K562 (cell line): ENCODE measurements around the gene DBET. TPM values are rescaled to one million over a fixed set of nuclear protein-coding genes. Genes with fewer than 3 reads are reported as not detected.
"Not testable (repeated sequence)": the region's sequence is repeated elsewhere in the genome, so short reads cannot be mapped to it uniquely, and the experiment has no call there.

ENCODE experiments used
- ATAC-seq: fragments of 200-7000 bp; cut with Tn5 transposase; 3 replicates; pipeline ENCODE4 v1.9.1; 2020; ENCODE audit warnings: moderate library complexity
- BruUV-seq: library from RNA; stranded (reverse); fragments of 400-500 nt; replicated peaks from 2 replicates; lab custom pipeline; 2021; lab: Mats Ljungman, UMichigan
- CTCF ChIA-PET: fragments of 300-600 bp; formaldehyde crosslinking; extraction: SDS; loops from one replicate; lab custom pipeline; 2021; ENCODE audit warnings: low intra/inter-chr PET ratio; lab: Yijun Ruan, JAX
- POLR2A ChIA-PET: fragments of 300-600, 350-650 bp; sonication (Branson Sonifier 250); formaldehyde crosslinking; extraction: SDS; loops from one replicate; lab custom pipeline; 2021; ENCODE audit warnings: antibody characterized with exemption, inconsistent platforms; lab: Yijun Ruan, JAX
- DNase-seq, 4 experiments: peaks; one replicate each; pipeline versions ENCODE4 v3.0.0 to v3.0.0-alpha.2; 2011 to 2018; ENCODE audit warnings: low spot score in 3 of 4, mixed read lengths in 3 of 4; ENCODE audit errors: extremely low read depth in 1 of 4
- FAIRE-seq: peaks from 2 replicates; lab custom pipeline; 2011; peaks lifted over from hg19 to GRCh38; lab: Jason Lieb, UNC
- H2AFZ ChIP-seq: 2 replicates; pipeline ENCODE4 v1.6.0; 2011; ENCODE audit warnings: low read depth, low read length, control low read depth, inconsistent platforms
- H3K27ac ChIP-seq: fragments of 200-600 bp; 3 replicates; pipeline ENCODE4 v1.8.0; 2011; ENCODE audit warnings: low read depth, mild to moderate bottlenecking, control low read depth, inconsistent platforms, low read length, moderate library complexity, mixed read lengths; ENCODE audit errors: extremely low read depth
- H3K27me3 ChIP-seq, 2 experiments: fragments of 300-600 bp in 1 of 2; 2 replicates in 1 of 2; 3 replicates in 1 of 2; pipeline versions ENCODE4 v1.6.0 to v1.8.0; 2011; ENCODE audit warnings: inconsistent platforms in 2 of 2, low read length in 2 of 2, mild to moderate bottlenecking in 1 of 2, mixed read lengths in 1 of 2, moderate library complexity in 1 of 2; ENCODE audit not compliant: control insufficient read depth in 2 of 2, insufficient read depth in 2 of 2
- H3K36me3 ChIP-seq: fragments of 300-600 bp; 3 replicates; pipeline ENCODE4 v1.8.0; 2011; ENCODE audit warnings: mild to moderate bottlenecking, low read length, inconsistent platforms; ENCODE audit not compliant: control insufficient read depth, insufficient read depth
- H3K4me1 ChIP-seq, 2 experiments: fragments of 200-600 bp in 1 of 2; replicated peaks in 1 of 2; 2 replicates in 1 of 2; 3 replicates in 1 of 2; pipeline versions ENCODE4 v1.5.1 to v1.8.0; 2011; ENCODE audit warnings: inconsistent platforms in 2 of 2, low read length in 2 of 2, mild to moderate bottlenecking in 1 of 2, mixed read lengths in 1 of 2, moderate library complexity in 1 of 2; ENCODE audit not compliant: control insufficient read depth in 2 of 2, insufficient read depth in 2 of 2
- H3K4me2 ChIP-seq: 2 replicates; pipeline ENCODE4 v1.6.1; 2011; ENCODE audit warnings: low read length, control low read depth, inconsistent platforms, mixed read lengths; ENCODE audit not compliant: insufficient read depth
- H3K4me3 ChIP-seq: fragments of 200-600 bp; sonication (generic), shearing (Covaris generic); 2 replicates; pipeline ENCODE4 v1.5.1; 2016; ENCODE audit warnings: control low read depth, inconsistent platforms
- H3K79me2 ChIP-seq: fragments of 200-600 bp; 3 replicates; pipeline ENCODE4 v1.8.0; 2011; ENCODE audit warnings: low read length, inconsistent platforms; ENCODE audit not compliant: control insufficient read depth, insufficient read depth
- H3K9ac ChIP-seq, 2 experiments: 2 replicates each; pipeline versions ENCODE4 v1.6.0 to v1.6.1; 2011; ENCODE audit warnings: low read depth in 2 of 2, low read length in 2 of 2, control low read depth in 1 of 2, inconsistent platforms in 1 of 2, mild to moderate bottlenecking in 1 of 2, mixed read lengths in 1 of 2; ENCODE audit not compliant: insufficient read depth in 1 of 2
- H3K9me1 ChIP-seq: one replicate; pipeline ENCODE4 v1.6.0; 2011; ENCODE audit warnings: inconsistent platforms, mild to moderate bottlenecking, low read length, moderate library complexity; ENCODE audit not compliant: control insufficient read depth, insufficient read depth
- H3K9me3 ChIP-seq: replicated peaks from 2 replicates; pipeline ENCODE4 v1.5.1; 2011; ENCODE audit warnings: low read depth, low read length, inconsistent platforms; ENCODE audit not compliant: control insufficient read depth, insufficient read depth
- H4K20me1 ChIP-seq: replicated peaks from 2 replicates; pipeline ENCODE4 v1.6.1; 2011; ENCODE audit warnings: low read length, inconsistent platforms, mixed read lengths; ENCODE audit not compliant: control insufficient read depth, insufficient read depth
- CXXC5 ChIP-seq: fragments of 250-450 bp; sonication (Bioruptor Pico); IDR thresholded peaks from 2 replicates; pipeline ENCODE4 v1.8.0; 2022; ENCODE audit warnings: inconsistent platforms, mild to moderate bottlenecking, moderate library complexity
- GABPA ChIP-seq: fragments of 200-800 bp; sonication (Bioruptor generic); conservative IDR thresholded peaks from 2 replicates; pipeline ENCODE4 v1.6.1; 2016; ENCODE audit warnings: low read depth, missing genetic modification characterization, missing compliant biosample characterization
- NRF1 ChIP-seq, 2 experiments: fragments of 450-650 bp; IDR thresholded peaks in 1 of 2; conservative IDR thresholded peaks in 1 of 2; 2 replicates each; pipeline ENCODE4 v1.6.1; 2014; ENCODE audit warnings: mild to moderate bottlenecking in 2 of 2
- WGBS: fragments of 100-300 bp; shearing (Covaris generic); methylation state at CpG from one replicate; pipeline ENCODE4 v1.1.6; 2016; ENCODE audit warnings: low coverage, mixed read lengths; ENCODE audit not compliant: insufficient coverage; ENCODE audit errors: missing lambda C conversion rate; 5-methylcytosine and 5-hydroxymethylcytosine counted together
- in situ Hi-C: fragments of 300-500 bp; cut with MboI; formaldehyde crosslinking; loops from 4 replicates; pipeline ENCODE4 v1.15.0; 2018; ENCODE audit warnings: inconsistent platforms, mixed read lengths
- intact Hi-C: fragments of 100-400 bp; cut with micrococcal nuclease; formaldehyde crosslinking; loops from 2 replicates; pipeline ENCODE4 v1.14.2; 2022
- polyA plus RNA-seq, 8 experiments: library from polyadenylated mRNA; depleted of rRNA in 4 of 8; stranded (reverse) in 5 of 8; unstranded in 3 of 8; fragments of >200 nt; fragmentation: Nextera tagmentation in 2 of 8; fragmentation: Illumina TruSeq in 1 of 8; extraction: Ambion mirVana in 2 of 8; extraction: Trizol in 1 of 8; gene quantifications; 2 replicates each; pipeline versions ENCODE4 v1.2.1 to v1.2.3, GENCODE V29; 2011 to 2014; ENCODE audit warnings: inconsistent platforms in 1 of 8, missing spikeins in 1 of 8
- total RNA-seq, 7 experiments: library from RNA; depleted of rRNA in 6 of 7; stranded (reverse); fragments of >200 nt in 6 of 7; fragmentation: Illumina TruSeq in 2 of 7; extraction: Trizol in 2 of 7; gene quantifications; 2 replicates each; pipeline versions ENCODE4 v1.2.1 to v1.2.3, GENCODE V29; 2011 to 2021; ENCODE audit warnings: low replicate concordance in 1 of 7
- TF ChIP-seq, protein P1 (sequence below), 2 experiments: fragments of 450-650 bp; IDR thresholded peaks; 2 replicates each; pipeline ENCODE4 v1.6.1; 2018; ENCODE audit warnings: mild to moderate bottlenecking in 2 of 2, low read depth in 1 of 2; ENCODE audit not compliant: partially characterized antibody in 2 of 2
- TF ChIP-seq, protein P2 (sequence below): fragments of 250-450 bp; sonication (Bioruptor Pico); IDR thresholded peaks from 2 replicates; pipeline ENCODE4 v1.4.0; 2020; ENCODE audit warnings: mild to moderate bottlenecking

Gene DBET
- total and polyA plus RNA-seq, 9 of the 15 experiments (the other 6 are each of a cell fraction or from before 2014, with no cell fraction given) = not detected

DNA sequence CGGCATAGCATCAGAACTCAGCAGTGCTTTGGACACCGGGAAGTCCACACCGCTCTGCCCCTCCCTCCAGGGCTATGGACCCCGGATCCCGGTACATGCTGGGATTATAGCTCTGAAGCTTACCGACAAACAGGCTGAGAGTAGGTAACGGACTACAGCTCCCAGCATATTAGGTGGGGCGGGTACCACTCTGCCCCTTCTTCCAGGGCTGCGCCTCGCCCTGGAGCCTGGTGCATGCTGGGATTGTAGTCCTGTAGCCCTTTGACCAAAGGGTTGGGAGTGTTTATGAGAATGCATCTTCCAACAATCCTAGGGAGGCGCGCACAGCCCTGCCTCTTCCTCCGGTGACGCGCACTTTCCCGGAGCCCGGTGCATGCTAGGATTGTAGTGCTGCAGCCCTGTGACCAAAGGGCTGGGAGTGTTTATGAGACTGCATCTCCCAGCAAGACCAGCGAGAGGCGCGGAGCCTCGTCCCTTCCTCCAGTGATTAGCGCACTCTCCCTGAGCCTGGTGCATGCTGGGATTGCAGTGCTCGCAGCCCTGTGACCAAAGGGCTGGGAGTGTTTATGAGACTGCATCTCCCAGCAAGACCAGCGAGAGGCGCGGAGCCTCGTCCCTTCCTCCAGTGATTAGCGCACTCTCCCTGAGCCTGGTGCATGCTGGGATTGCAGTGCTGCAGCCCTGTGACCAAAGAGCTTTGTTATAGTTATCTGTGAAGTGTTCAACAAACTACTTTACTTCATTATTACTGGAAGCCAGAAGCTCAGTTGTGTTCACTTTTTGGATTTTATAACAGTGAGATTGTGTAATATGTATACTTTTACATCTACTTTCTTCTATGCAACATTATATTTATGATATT is 14.7 kb upstream of the DBET start:
- H3K4me2 ChIP-seq, FAIRE-seq, in situ Hi-C loops, H3K4me3 ChIP-seq, H2AFZ ChIP-seq, DNase-seq, H3K9me1 ChIP-seq, CTCF ChIA-PET, H4K20me1 ChIP-seq, H3K36me3 ChIP-seq, BruUV-seq, H3K4me1 ChIP-seq, H3K79me2 ChIP-seq, H3K9me3 ChIP-seq, H3K27me3 ChIP-seq: not testable (repeated sequence)
- peak; percentile 71 for ATAC-seq
- 5% methylated on average over 4 of the region's 28 CpGs for WGBS
- TF ChIP-seq, protein P1, sequence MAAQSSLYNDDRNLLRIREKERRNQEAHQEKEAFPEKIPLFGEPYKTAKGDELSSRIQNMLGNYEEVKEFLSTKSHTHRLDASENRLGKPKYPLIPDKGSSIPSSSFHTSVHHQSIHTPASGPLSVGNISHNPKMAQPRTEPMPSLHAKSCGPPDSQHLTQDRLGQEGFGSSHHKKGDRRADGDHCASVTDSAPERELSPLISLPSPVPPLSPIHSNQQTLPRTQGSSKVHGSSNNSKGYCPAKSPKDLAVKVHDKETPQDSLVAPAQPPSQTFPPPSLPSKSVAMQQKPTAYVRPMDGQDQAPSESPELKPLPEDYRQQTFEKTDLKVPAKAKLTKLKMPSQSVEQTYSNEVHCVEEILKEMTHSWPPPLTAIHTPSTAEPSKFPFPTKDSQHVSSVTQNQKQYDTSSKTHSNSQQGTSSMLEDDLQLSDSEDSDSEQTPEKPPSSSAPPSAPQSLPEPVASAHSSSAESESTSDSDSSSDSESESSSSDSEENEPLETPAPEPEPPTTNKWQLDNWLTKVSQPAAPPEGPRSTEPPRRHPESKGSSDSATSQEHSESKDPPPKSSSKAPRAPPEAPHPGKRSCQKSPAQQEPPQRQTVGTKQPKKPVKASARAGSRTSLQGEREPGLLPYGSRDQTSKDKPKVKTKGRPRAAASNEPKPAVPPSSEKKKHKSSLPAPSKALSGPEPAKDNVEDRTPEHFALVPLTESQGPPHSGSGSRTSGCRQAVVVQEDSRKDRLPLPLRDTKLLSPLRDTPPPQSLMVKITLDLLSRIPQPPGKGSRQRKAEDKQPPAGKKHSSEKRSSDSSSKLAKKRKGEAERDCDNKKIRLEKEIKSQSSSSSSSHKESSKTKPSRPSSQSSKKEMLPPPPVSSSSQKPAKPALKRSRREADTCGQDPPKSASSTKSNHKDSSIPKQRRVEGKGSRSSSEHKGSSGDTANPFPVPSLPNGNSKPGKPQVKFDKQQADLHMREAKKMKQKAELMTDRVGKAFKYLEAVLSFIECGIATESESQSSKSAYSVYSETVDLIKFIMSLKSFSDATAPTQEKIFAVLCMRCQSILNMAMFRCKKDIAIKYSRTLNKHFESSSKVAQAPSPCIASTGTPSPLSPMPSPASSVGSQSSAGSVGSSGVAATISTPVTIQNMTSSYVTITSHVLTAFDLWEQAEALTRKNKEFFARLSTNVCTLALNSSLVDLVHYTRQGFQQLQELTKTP (IDR thresholded peaks at IDR 0.05; ENCODE audit: low read depth in 1 of 2, partially characterized antibody in 2 of 2) = peak in 1 of 2 experiments; percentile 94
- TF ChIP-seq CXXC5 = peak; percentile 71
- TF ChIP-seq, protein P2, sequence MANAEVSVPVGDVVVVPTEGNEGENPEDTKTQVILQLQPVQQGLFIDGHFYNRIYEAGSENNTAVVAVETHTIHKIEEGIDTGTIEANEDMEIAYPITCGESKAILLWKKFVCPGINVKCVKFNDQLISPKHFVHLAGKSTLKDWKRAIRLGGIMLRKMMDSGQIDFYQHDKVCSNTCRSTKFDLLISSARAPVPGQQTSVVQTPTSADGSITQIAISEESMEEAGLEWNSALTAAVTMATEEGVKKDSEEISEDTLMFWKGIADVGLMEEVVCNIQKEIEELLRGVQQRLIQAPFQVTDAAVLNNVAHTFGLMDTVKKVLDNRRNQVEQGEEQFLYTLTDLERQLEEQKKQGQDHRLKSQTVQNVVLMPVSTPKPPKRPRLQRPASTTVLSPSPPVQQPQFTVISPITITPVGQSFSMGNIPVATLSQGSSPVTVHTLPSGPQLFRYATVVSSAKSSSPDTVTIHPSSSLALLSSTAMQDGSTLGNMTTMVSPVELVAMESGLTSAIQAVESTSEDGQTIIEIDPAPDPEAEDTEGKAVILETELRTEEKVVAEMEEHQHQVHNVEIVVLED (CRISPR knock-in tag) = 0 out of 2 replicates have a peak, but pooled peaks have one; percentile 22
- 0 out of 4 replicates have a peak, but pooled peaks of 1 of the 2 experiments have one; percentile 27 for TF ChIP-seq NRF1 (conservative IDR thresholded peaks at IDR 0.05 in 1 of 2, IDR thresholded peaks at IDR 0.05 in 1 of 2)
- TF ChIP-seq GABPA (tag) = peak; percentile 40; the same call in 1 of the 2 replicates
- TF ChIP-seq, all 486 proteins: peak for 5; not testable (repeated sequence) for 481
- POLR2A ChIA-PET, H3K9ac ChIP-seq, intact Hi-C loops, H3K27ac ChIP-seq: not testable (repeated sequence)

DNA sequence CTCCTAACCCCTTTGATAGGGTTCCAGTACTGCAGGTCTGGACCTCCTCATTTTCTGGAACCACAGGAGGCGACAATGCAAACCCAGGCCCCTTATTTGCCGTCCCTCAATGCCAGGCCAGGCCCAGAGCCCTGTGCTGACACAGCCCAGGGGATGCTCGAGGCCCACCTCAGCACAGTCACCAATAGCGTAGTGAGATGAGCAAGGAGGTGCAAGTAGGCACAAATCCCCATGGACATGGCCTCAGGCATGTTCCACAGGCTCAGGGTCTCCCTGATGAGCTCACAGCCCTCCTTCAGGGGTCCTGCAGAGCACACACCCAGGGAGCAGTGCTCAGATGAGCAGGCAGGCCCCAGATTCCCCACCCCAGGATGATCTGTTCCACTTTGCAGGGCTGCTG is 5.3 kb upstream of the DBET start:
- in situ Hi-C loops = not testable (repeated sequence)

More for the DNA sequence above, 5.3 kb upstream of the DBET start:
- FAIRE-seq, H3K4me3 ChIP-seq, H3K9ac ChIP-seq, H3K4me2 ChIP-seq, CTCF ChIA-PET, H3K9me1 ChIP-seq, H2AFZ ChIP-seq, H3K27ac ChIP-seq, H3K27me3 ChIP-seq, H3K79me2 ChIP-seq, DNase-seq, BruUV-seq, H3K36me3 ChIP-seq, H3K9me3 ChIP-seq, H4K20me1 ChIP-seq, intact Hi-C loops, ATAC-seq, POLR2A ChIA-PET, H3K4me1 ChIP-seq: not testable (repeated sequence)
- 8% methylated on average over 1 of the region's 4 CpGs for WGBS
